Gastroesophageal sphincter (tissue), 3 donors: Measurements from ENCODE around the gene NOL9.

Source experiments
- EP300 ChIP-seq: sonication (generic); formaldehyde crosslinking; IDR thresholded peaks from one replicate; pipeline ENCODE4 v1.6.1; 2017; ENCODE audit warnings: antibody characterized with exemption, mild to moderate bottlenecking
- POLR2A ChIP-seq, 2 donors: fragments of 450-650 bp; IDR thresholded peaks; one replicate each; pipeline ENCODE4 v1.6.1; 2017; ENCODE audit warnings: antibody characterized with exemption in 2 of 2, mild to moderate bottlenecking in 2 of 2, moderate library complexity in 1 of 2
- POLR2AphosphoS5 ChIP-seq: sonication (generic); formaldehyde crosslinking; IDR thresholded peaks from one replicate; pipeline ENCODE4 v1.6.1; 2017; ENCODE audit warnings: antibody characterized with exemption
- TF ChIP-seq, protein P1 (sequence below), 4 experiments: fragments of 200-600 bp in 2 of 4; fragments of 450-650 bp in 2 of 4; sonication (generic) in 1 of 4; IDR thresholded peaks; one replicate each; pipeline ENCODE4 v1.5.1; 2017 to 2019; ENCODE audit warnings: antibody characterized with exemption in 4 of 4, mild to moderate bottlenecking in 2 of 4, moderate library complexity in 2 of 4

- TF ChIP-seq, protein P1, sequence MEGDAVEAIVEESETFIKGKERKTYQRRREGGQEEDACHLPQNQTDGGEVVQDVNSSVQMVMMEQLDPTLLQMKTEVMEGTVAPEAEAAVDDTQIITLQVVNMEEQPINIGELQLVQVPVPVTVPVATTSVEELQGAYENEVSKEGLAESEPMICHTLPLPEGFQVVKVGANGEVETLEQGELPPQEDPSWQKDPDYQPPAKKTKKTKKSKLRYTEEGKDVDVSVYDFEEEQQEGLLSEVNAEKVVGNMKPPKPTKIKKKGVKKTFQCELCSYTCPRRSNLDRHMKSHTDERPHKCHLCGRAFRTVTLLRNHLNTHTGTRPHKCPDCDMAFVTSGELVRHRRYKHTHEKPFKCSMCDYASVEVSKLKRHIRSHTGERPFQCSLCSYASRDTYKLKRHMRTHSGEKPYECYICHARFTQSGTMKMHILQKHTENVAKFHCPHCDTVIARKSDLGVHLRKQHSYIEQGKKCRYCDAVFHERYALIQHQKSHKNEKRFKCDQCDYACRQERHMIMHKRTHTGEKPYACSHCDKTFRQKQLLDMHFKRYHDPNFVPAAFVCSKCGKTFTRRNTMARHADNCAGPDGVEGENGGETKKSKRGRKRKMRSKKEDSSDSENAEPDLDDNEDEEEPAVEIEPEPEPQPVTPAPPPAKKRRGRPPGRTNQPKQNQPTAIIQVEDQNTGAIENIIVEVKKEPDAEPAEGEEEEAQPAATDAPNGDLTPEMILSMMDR (IDR thresholded peaks at IDR 0.05): no peak
- no peak for TF ChIP-seq POLR2A (IDR thresholded peaks at IDR 0.05)
- no peak for TF ChIP-seq POLR2AphosphoS5
- TF ChIP-seq EP300: no peak
Measured at GRCh38 chr1:6507461-6507911, 46.8 kb downstream of the NOL9 start.
